Measurements from ENCODE around the gene SCAPER.

DNA sequence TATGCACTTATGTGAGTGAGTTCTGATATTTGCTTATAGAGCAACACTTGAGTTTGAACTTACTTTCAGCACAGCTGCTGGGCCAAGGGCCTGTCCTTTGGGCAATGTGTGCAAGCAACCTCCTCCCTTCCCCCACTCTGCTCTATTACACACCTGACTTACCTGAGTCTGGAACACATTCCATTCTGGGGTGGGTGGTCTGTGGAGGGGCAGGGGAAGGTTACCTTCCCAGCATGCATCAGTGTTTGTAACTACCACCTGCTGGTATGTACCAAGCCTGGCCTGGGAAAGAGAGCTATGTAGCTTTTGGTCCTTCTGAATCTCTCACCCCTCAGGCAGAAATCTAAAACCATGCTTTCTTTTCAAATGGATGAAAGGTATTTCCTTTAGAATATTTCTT lies 465.6 kb downstream of the SCAPER start:
- TF ChIP-seq, protein P1, sequence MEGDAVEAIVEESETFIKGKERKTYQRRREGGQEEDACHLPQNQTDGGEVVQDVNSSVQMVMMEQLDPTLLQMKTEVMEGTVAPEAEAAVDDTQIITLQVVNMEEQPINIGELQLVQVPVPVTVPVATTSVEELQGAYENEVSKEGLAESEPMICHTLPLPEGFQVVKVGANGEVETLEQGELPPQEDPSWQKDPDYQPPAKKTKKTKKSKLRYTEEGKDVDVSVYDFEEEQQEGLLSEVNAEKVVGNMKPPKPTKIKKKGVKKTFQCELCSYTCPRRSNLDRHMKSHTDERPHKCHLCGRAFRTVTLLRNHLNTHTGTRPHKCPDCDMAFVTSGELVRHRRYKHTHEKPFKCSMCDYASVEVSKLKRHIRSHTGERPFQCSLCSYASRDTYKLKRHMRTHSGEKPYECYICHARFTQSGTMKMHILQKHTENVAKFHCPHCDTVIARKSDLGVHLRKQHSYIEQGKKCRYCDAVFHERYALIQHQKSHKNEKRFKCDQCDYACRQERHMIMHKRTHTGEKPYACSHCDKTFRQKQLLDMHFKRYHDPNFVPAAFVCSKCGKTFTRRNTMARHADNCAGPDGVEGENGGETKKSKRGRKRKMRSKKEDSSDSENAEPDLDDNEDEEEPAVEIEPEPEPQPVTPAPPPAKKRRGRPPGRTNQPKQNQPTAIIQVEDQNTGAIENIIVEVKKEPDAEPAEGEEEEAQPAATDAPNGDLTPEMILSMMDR (IDR thresholded peaks at IDR 0.05 in 4 of 5, conservative IDR thresholded peaks at IDR 0.05 in 1 of 5): no peak
- no peak for TF ChIP-seq POLR2A (IDR thresholded peaks at IDR 0.05)
